GM19238 (cell line): ENCODE data around the gene PRODH2.
"Not testable (repeated sequence)": the region's sequence is repeated elsewhere in the genome, so short reads cannot be mapped to it uniquely, and the experiment has no call there.

ENCODE experiments used
- DNase-seq: peaks from one replicate; pipeline ENCODE4 v3.0.0; 2011; ENCODE audit warnings: low spot score; ENCODE audit not compliant: insufficient read length

PRODH2 gene

GRCh38 chr19:35796645-35797542 lies 15.8 kb downstream of the PRODH2 start:
- DNase-seq: no peak

GRCh38 chr19:35795564-35795963 lies 17.1 kb downstream of the PRODH2 start:
- not testable (repeated sequence) for DNase-seq

GRCh38 chr19:35793381-35794165 lies 19.1 kb downstream of the PRODH2 start:
- DNase-seq: no peak

DNA sequence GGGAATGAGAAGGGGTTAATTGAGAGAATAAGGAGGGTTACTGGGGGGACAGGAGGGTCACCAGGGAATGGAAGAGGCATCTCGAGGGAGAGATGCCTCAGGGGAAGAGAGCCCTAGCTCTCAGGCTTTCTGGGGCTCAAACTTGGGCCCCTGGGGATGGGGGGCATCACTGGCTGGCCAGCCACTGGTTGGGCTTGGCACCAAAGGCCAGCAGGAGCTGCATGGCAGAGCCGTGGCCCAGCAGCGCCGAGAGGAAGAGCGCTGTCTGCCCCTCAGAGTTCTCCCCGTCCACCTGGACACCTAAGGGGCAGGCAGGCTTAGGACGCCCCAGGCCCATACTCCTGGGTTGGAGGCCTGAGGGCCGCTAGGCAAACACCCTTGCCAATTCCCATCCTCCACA lies 19.8 kb downstream of the PRODH2 start:
- DNase-seq: no peak

- no peak for DNase-seq
Measured at GRCh38 chr19:35792312-35792711, 20.3 kb downstream of the PRODH2 start.

DNA sequence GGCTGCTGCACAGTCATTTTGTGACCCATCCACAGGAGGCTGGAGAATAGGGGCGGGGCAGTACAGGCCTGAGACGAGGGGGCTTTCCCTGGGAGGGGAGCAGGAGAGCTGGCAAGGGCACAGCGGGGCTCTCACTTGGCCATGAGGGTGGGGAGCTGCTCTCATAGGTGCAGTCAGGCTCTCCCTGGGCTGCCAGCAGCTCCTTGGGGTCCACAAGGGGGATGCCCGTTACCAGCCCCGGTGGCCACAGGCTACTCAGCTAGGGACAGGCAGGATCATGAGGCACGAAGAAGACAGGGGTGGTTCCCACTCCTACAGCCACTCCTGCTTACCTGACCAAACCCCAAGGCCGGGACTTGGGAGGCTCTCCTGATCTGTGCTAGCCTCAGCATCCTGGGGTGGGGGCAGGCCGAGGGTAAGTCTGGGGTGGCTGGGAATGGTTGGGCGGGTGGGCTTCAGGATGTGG lies 20.8 kb downstream of the PRODH2 start:
- DNase-seq: no peak

GRCh38 chr19:35790981-35791813 lies 21.4 kb downstream of the PRODH2 start:
- no peak for DNase-seq

- no peak for DNase-seq
Measured at GRCh38 chr19:35789978-35790944, 22.4 kb downstream of the PRODH2 start.

GRCh38 chr19:35789195-35789977 lies 23.3 kb downstream of the PRODH2 start:
- DNase-seq: no peak

DNA sequence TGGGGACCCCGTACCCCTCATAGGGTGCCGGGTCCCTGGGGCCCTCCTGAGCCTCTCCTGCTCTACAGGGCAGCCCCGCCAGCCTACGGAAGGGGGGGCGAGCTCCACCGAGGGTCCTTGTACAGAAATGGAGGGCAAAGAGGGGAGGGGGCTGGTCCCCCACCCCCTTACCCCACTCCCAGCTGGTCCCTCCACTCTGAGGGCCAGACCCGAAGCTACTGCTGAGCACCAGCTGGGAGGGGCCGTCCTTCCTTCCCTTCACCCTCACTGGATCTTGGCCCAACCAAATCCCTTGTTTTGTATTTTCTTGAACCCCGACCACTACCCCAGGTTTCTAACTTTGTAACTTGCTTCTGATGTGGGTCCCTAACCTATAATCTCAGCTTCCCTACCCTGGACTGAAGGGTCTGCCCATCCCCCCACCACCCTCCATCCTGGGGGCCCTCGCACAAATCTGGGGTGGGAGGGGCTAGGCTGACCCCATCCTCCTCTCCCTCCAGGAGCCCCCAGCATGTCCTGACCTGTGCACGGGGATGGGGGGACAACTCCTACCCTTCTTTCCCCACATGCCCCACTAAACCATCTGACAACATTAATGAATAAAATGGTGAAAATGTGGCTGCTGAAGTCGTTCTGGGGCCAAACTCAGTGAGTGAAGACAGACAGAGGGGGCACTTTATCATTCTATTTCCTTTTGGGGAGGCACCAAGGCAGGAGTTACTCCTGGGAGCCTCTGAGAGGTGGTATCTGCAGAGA lies 24.3 kb downstream of the PRODH2 start:
- DNase-seq: no peak

DNA sequence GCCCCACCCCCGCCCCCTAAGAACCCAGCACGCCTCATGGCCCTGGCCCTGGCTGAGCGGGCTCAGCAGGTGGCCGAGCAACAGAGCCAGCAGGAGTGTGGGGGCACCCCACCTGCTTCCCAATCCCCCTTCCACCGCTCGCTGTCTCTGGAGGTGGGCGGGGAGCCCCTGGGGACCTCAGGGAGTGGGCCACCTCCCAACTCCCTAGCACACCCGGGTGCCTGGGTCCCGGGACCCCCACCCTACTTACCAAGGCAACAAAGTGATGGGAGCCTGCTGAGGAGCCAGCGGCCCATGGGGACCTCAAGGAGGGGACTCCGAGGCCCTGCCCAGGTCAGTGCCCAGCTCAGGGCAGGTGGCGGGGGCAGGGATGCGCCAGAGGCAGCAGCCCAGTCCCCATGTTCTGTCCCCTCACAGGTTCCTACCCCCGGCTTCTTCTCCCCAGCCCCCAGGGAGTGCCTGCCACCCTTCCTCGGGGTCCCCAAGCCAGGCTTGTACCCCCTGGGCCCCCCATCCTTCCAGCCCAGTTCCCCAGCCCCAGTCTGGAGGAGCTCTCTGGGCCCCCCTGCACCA lies 25.3 kb downstream of the PRODH2 start:
- no peak for DNase-seq

- DNase-seq: no peak
Measured at GRCh38 chr19:35786299-35787160, 26.1 kb downstream of the PRODH2 start.

- no peak for DNase-seq
Measured at GRCh38 chr19:35785339-35785627, 27.4 kb downstream of the PRODH2 start.

DNA sequence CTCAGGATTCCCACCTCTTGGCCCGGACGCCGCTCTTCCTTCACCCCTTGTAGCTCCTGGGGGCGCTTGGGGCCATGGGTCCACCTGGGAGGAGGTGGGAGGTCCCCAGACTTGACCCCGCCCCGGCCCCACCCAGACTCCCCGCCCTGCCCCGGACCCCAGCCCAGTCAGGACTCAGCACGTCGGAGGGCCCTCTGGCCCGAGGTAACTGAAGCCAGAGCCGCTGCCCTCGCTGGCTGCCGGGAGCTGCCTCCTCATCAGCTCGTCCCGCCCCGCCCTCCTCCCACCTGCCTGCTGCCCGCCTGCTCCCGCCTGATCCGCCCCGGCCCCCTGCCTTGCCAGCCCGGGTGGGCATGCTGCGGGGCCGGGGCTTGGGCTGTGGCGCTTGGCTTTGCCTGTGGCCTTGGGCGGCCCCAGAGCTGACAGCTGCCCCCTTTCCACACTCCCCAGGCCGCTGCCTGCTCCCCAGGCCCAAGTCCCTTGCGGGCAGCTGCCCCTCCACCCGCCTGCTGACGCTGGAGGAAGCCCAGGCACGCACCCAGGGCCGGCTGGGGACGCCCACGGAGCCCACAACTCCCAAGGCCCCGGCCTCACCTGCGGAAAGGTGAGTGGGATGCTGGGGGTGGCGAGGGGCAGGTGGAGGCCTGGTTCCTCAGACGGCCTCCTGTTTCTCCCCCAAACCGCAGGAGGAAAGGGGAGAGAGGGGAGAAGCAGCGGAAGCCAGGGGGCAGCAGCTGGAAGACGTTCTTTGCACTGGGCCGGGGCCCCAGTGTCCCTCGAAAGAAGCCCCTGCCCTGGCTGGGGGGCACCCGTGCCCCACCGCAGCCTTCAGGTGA lies 27.9 kb downstream of the PRODH2 start:
- DNase-seq: no peak

- DNase-seq: no peak
Measured at GRCh38 chr19:35783469-35784434, 28.9 kb downstream of the PRODH2 start.

GRCh38 chr19:35782589-35782988 lies 30.1 kb downstream of the PRODH2 start:
- DNase-seq: no peak
